ENCODE data around the gene RSU1.
"Not testable (repeated sequence)": the region's sequence is repeated elsewhere in the genome, so short reads cannot be mapped to it uniquely, and the experiment has no call there.

Gene RSU1

DNA sequence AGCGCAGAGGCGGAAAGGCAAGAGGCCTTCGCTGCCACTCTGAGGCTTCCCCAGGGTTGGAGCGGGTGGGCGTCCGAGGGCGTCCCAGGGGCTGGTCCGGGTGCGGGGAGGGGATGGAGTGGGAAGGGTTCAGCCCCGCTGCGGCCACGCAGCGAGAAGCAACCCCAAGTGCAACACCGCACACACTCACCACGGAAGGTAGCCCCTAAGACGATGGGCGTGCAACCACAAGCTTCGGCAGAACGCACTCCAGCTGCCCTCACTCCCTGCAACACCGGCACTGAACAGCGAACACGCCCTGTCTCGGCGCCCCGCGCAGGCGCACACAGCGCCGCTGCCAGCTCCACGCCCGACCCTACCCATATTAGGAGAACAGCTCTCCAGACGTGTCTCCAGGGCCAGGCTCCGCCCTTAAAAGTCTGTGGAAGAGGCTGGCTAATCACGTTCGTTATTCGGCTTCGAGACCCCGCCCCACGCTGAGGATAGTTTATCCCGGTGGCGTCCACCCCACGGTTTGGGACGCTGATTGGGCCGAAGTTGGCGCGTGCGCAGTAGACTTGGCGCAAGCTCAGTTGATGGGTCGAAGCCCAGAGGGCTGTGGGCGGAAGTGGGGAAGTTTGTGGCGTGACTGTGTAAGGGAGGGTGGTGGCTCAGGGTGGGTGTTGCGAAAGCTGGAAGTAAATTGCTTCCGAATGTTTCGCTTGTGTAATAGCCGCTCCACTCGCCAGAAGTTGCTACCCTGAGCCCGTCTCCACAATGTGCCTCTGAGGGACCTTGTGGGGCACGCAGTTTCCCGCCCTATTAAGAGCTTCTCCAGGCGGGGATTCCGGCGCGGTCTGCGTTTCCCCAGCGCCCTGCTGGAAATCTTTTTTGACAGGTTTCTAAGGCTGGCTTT is at the start of gene RSU1:
RSU1 (minus strand) TSS at position 300 of the 895 bp plus-strand sequence. CDS start 343 bp downstream, outside the sequence.
- DNase-seq (ENCODE audit: low spot score) = peak; percentile 100

GRCh38 chr10:16866541-16867275 is 49.5 kb upstream of the RSU1 start:
- DNase-seq (ENCODE audit: low spot score) = no peak

DNA sequence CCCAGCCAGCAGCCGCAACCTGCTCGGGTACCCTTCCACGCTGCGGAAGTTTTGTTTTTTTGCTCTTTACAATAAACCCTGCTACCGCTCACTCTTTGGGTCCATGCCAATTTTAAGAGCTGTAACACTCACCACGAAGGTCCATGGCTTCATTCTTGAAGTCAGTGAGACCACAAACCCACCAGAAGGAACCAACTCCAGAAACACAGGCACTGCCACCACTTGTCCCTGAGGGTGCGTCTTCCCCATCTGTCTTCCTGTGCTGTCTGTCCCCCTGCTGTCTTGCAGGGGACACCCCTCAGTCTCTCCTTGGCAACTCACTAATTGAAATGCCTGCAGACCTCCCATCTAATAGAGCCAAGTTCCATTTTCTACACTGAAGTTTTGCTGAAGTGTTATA is 48.5 kb upstream of the RSU1 start:
- DNase-seq (ENCODE audit: low spot score) = no peak

DNA sequence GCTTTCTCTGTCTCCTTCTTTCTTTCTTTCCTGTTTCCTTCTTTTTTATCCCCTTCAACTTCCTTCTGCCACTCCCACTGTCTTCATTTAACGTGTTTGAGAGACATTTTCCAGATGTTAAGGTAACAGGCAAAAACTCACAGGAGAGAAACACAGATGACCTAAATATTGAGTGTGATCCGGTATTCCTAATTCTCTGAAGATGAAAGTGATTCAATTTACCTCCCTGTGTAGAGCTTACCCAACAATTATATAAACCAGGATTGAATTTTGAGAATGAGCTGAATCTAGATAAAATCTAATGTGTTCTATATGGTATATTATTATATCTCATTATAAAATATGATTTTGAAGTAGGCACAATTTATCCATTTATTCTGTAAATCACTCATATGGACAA is 46.5 kb upstream of the RSU1 start:
- DNase-seq (ENCODE audit: low spot score) = no peak

DNA sequence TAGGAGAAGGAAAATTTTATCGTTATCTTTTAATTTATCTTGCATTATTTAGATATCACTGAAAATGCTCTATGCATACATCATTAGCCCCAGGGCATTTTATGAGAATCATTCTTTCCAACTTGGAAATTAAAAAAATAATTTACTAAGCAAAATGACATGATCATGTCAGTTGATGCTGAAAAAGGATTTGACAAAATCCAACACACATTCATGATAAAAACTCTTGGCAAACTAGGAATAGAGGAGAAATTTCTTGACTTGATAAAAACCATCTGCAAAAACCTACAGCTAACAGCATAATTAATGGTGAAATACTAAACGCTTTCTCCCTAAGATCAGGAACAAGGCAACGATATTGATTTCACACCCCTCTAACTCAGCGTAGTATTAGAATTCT is 40.2 kb upstream of the RSU1 start:
- no peak for DNase-seq (ENCODE audit: low spot score)

GRCh38 chr10:16856567-16856966 is 39.3 kb upstream of the RSU1 start:
- no peak for DNase-seq (ENCODE audit: low spot score)

DNA sequence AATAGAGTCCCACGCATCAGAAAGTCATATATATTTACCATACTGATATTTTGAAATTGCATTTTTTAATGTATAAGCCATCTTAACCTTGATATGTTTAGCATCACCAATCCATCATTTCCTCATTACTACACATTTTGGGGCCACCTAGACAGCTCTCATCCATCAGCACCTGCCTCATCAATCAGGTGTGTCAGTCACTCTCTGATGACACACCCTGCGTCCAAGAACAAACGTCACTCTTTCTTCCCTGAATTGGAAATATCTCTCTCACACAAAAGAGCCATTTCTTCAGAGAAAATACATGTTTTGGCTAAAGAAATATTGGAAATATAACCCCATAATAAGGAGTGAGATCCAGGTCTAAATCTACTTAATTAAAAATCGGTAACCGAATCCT is 38.9 kb upstream of the RSU1 start:
- DNase-seq (ENCODE audit: low spot score) = no peak

DNA sequence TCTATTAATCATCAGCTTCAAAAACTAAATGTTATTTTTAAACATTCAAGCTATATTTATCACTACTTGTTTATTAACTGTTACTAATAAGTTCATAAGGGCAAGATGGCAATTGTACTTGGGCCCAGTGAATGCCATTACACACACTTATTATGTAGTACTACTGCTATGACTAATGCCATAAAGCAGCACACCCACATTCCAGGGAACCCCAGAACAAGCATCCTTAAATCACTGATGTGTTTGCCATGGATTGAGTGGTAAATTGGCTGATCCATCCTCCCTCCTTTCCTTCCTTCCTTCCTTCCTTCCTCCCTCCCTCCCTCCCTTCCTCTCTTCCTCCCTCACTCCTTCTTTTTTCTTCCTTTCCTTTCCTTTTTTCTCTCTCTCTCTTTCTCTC is 37.4 kb upstream of the RSU1 start:
- DNase-seq (ENCODE audit: low spot score) = no peak

DNA sequence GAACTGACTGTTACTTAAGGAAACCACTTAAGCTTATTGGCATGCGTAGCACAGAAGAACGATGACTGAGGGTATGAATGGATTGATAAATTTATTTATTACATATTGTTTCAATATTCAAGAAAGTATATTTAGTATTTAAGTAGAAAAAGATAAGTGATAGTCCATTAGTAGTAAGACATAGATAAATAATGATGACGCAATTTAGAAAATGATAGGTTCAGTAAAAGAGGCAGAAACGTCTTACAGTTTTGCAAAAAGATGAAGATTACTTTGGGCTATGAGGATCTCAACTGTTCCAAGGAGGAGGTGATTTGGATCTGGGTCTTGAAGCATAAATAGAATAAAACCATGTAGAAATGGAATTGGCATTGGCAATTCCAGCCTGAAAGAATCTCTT is 36.6 kb upstream of the RSU1 start:
- no peak for DNase-seq (ENCODE audit: low spot score)

DNA sequence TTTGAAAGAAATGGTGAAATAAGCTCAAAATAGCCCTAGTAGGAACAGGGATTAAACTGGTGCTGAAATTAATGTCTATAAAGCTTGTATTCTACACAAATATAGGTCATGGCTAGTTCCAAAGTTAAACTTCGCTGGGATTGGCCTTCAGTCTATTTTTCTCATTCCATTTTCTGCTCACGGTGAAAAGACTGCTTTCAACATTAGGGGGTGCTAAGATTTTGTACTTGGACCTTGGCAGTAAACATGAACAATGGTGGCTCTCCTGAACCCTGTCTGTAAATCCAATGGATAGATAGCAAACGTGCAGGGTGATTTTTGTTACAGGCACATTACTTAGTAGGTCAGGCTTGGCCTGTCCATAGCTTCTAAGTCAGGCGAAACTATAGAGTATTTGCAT is 36.0 kb upstream of the RSU1 start:
- no peak for DNase-seq (ENCODE audit: low spot score)

DNA sequence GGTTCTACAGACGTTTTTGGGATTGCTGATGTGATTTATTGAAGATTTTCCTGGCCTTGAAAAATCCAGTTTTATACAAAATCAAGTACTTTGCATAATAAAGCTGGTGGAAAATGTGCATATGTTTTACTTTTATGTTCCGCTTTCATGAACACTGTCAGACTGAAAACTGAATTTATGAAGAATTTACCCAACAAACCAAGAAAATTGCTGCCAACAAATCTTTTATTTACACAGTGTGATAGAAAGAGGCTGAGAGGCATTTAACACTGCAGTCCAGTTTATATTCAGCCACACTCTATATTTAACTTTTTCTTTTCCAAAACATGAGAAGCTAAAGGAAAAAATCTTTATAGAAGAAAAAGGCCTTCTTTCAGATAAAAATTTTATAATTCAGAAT is 35.4 kb upstream of the RSU1 start:
- DNase-seq (ENCODE audit: low spot score) = no peak

GRCh38 chr10:16848562-16849154 is 31.4 kb upstream of the RSU1 start:
- DNase-seq (ENCODE audit: low spot score) = no peak

DNA sequence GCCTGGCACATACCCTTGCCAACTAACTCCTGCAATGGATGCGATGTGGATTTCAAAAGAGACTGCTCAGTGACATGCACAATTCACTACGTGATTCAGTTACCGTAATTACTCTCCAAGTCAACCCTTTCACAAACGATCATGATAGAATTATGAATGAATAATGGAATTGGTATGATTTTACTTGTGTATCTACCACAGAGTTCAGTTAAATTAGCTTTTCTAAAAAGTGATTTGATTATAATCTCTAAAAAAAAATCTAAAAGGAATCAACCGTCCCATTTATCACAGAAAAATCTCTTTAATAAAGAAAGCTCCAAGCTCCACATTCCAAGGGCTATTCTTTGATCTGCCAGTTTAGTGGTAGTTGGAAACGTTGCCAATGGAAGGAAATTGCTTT is 30.4 kb upstream of the RSU1 start:
- no peak for DNase-seq (ENCODE audit: low spot score)

GRCh38 chr10:16845248-16845647 is 28.0 kb upstream of the RSU1 start:
- DNase-seq (ENCODE audit: low spot score) = no peak

DNA sequence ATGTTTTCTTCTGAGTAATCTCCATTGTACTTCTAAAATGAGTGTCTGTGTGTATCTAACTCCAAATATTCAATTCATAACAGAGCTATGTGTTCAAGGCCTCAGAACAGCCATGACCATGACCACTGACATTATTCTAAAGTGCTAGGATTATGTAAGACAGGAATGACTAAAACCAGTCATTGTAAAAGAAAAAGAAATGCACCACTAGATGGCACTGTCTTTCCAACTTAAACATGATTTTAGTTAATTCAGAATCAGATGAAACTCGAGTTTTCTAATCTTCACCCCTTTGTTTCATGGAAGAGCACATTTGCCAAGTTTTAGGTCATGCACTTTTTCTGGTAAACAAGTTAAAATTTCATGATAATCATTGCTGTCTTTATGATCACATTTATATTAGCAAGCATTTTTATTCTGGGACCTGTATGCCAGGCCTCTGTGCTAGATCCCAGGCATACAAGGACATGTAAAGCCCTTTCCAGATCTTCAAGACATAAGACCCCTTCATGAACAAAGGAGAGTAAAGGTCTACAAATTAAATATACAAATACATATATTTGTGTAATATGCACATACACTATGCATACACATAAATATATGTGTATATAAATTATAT is 26.1 kb upstream of the RSU1 start:
- peak; percentile 87 for DNase-seq (ENCODE audit: low spot score)

DNA sequence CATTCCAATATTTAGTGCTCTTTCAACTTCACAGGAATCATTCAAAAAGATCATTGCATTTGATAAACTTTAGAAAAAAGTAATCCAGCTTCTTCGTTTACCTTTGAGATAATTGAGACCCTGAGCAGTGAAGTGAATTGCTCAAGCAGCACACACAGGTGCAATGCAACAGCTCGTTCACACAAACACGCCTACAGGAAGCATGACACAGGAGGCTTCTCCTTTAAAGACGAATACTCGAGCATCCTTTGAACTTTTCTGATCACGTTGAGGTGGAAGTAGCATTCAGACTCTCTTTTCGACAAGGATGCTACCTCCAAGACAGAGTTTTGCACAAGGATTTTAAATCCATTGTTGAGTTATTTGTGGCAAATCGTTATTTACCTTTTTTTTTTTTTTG is 18.0 kb upstream of the RSU1 start:
- DNase-seq (ENCODE audit: low spot score) = no peak

GRCh38 chr10:16832351-16833080 is 15.3 kb upstream of the RSU1 start:
- DNase-seq (ENCODE audit: low spot score) = peak; percentile 10

DNA sequence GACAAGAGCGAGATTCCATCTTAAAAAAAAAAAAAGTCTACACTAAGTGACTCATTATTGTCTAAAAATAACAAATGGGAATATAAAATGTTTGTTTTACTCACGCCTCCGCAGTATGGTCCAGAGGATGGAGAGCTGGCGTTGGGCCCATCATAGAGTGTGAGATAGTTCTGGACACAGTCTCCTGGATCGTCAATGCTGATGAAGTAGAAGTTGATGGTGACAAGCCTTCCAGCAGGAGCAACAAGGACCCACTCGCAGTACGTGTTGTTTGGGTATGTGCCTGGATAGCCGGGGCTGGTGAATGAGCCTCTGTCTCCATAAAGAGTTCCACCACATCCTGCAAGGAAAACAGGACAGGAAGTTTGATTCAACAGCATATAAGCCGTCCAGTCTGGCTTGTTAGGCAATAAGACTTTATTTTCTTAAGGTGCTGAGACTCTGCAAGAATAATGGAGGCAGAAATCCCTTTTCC is 11.5 kb upstream of the RSU1 start:
- no peak for DNase-seq (ENCODE audit: low spot score)

GRCh38 chr10:16828114-16828568 is 10.9 kb upstream of the RSU1 start:
- DNase-seq (ENCODE audit: low spot score) = peak; percentile 87

GRCh38 chr10:16827474-16827873 is 10.2 kb upstream of the RSU1 start:
- DNase-seq (ENCODE audit: low spot score) = not testable (repeated sequence)

GRCh38 chr10:16822726-16823360 is 5.6 kb upstream of the RSU1 start:
- no peak for DNase-seq (ENCODE audit: low spot score)
